NCI-H2029 treated with DMSO at 0.1 percent for 48 hours (cell line): Measurements from ENCODE around the gene DBN1.
A peak's percentile ranks its signal among the peaks of the same experiment; 100 is the strongest.

Source experiments
- DNase-seq: peaks from one replicate; lab custom pipeline; 2025; lab: John Stamatoyannopoulos, UW

The DBN1 gene

GRCh38 chr5:177472460-177473442 lies 683 bp downstream of the DBN1 start:
- DNase-seq, result no peak

- DNase-seq, result no peak
Measured at GRCh38 chr5:177471610-177472356, 1.7 kb downstream of the DBN1 start.

- DNase-seq, result no peak
Measured at GRCh38 chr5:177470759-177471536, 2.5 kb downstream of the DBN1 start.

GRCh38 chr5:177469750-177470525 lies 3.5 kb downstream of the DBN1 start:
- no peak for DNase-seq

- DNase-seq, result no peak
Measured at GRCh38 chr5:177468685-177469628, 4.5 kb downstream of the DBN1 start.

- DNase-seq, result no peak
Measured at GRCh38 chr5:177468329-177468684, 5.1 kb downstream of the DBN1 start.

GRCh38 chr5:177467436-177467835 lies 6.0 kb downstream of the DBN1 start:
- no peak for DNase-seq

- DNase-seq, result no peak
Measured at GRCh38 chr5:177466861-177467260, 6.6 kb downstream of the DBN1 start.

- DNase-seq, result no peak
Measured at GRCh38 chr5:177465044-177465443, 8.4 kb downstream of the DBN1 start.

- no peak for DNase-seq
Measured at GRCh38 chr5:177462021-177462670, 11.3 kb downstream of the DBN1 start.

GRCh38 chr5:177459819-177460628 lies 13.4 kb downstream of the DBN1 start:
- DNase-seq, result no peak

GRCh38 chr5:177459357-177459756 lies 14.1 kb downstream of the DBN1 start:
- DNase-seq, result no peak

- no peak for DNase-seq
Measured at GRCh38 chr5:177458912-177459350, 14.5 kb downstream of the DBN1 start.

- DNase-seq, result no peak
Measured at GRCh38 chr5:177457852-177458681, 15.4 kb downstream of the DBN1 start.

- peak; percentile 88 for DNase-seq
Measured at GRCh38 chr5:177456976-177457851, 16.2 kb downstream of the DBN1 start.

GRCh38 chr5:177456591-177456964 lies 16.9 kb downstream of the DBN1 start:
- no peak for DNase-seq
